ENCODE data around the gene CCNB1IP1.

DNA sequence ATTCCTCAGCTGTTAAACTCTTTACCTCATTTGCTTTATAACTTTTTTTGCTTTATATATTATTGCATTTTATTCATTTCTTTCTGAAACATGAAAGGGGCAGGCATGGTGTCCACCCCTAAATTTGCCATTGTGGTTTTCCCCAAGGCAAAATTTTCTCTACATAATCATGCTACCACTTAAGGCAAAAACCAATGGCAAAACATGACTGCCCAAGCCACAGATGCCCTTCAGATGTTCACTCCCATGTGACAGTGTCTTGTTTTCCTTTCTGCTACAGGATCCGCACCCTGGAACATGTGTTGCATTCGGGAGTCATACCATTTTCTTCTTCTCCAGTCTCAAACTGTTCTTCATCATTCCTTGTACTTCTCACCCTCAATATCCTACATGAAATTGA, 55.7 kb downstream of the CCNB1IP1 start:
- TF ChIP-seq, protein P1, sequence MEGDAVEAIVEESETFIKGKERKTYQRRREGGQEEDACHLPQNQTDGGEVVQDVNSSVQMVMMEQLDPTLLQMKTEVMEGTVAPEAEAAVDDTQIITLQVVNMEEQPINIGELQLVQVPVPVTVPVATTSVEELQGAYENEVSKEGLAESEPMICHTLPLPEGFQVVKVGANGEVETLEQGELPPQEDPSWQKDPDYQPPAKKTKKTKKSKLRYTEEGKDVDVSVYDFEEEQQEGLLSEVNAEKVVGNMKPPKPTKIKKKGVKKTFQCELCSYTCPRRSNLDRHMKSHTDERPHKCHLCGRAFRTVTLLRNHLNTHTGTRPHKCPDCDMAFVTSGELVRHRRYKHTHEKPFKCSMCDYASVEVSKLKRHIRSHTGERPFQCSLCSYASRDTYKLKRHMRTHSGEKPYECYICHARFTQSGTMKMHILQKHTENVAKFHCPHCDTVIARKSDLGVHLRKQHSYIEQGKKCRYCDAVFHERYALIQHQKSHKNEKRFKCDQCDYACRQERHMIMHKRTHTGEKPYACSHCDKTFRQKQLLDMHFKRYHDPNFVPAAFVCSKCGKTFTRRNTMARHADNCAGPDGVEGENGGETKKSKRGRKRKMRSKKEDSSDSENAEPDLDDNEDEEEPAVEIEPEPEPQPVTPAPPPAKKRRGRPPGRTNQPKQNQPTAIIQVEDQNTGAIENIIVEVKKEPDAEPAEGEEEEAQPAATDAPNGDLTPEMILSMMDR (IDR thresholded peaks at IDR 0.05; ENCODE audit: borderline replicate concordance, extremely low read depth, low read length, poor library complexity, severe bottlenecking) = no peak
- no peak for TF ChIP-seq EZH2 (IDR thresholded peaks at IDR 0.05; ENCODE audit: borderline replicate concordance, low read depth, low read length, severe bottlenecking)

Measured in DND-41 (cell line).